GM20000 (cell line): ENCODE results near the gene GBE1.

Experiments
- DNase-seq: peaks from one replicate; pipeline ENCODE4 v3.0.0; 2012; ENCODE audit warnings: low spot score
- TF ChIP-seq, protein P1 (sequence below): IDR thresholded peaks from 2 replicates; pipeline ENCODE4 v1.5.1; 2012; ENCODE audit warnings: mild to moderate bottlenecking, control low read depth; ENCODE audit errors: extremely low read depth, missing control alignments

GBE1 gene

DNA sequence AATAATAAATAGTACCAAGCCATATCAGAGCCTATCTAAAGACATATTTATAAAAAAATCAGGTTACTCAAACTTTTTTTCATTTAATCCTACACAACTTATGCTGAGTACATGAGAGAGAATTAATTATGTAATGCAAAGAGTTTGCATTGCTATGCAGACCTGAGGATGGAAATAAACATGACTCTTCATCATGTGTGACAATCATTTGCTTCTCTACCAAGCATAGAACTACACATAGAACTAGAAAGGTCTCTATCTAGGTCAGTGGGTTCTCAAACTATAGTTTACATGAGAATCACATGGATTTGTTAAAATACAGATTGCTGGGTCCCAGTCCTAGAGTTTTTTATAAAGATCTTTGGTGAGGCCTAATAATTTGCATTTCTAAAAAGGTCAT is 86.8 kb downstream of the GBE1 start:
- TF ChIP-seq, protein P1, sequence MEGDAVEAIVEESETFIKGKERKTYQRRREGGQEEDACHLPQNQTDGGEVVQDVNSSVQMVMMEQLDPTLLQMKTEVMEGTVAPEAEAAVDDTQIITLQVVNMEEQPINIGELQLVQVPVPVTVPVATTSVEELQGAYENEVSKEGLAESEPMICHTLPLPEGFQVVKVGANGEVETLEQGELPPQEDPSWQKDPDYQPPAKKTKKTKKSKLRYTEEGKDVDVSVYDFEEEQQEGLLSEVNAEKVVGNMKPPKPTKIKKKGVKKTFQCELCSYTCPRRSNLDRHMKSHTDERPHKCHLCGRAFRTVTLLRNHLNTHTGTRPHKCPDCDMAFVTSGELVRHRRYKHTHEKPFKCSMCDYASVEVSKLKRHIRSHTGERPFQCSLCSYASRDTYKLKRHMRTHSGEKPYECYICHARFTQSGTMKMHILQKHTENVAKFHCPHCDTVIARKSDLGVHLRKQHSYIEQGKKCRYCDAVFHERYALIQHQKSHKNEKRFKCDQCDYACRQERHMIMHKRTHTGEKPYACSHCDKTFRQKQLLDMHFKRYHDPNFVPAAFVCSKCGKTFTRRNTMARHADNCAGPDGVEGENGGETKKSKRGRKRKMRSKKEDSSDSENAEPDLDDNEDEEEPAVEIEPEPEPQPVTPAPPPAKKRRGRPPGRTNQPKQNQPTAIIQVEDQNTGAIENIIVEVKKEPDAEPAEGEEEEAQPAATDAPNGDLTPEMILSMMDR: no peak
- DNase-seq: no peak

DNA sequence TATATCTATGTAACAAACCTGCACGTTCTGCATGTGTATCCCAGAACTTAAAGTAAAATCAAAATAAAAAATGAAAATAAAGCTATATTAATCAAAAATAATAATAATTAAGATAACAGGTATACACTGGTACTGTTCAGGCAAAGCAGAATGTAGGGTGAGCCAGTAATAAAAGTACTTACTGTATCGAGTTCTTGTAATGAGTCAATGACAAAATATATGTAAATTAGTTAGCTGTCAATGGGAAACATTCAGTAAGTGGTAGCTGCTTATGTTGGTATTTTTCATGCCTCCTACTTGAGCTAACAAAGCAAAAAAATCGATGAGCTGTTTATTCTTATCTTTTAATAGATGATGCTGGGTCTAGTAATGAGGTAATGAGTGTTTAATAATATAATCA is 93.2 kb downstream of the GBE1 start:
- TF ChIP-seq, protein P1: no peak
- no peak for DNase-seq

DNA sequence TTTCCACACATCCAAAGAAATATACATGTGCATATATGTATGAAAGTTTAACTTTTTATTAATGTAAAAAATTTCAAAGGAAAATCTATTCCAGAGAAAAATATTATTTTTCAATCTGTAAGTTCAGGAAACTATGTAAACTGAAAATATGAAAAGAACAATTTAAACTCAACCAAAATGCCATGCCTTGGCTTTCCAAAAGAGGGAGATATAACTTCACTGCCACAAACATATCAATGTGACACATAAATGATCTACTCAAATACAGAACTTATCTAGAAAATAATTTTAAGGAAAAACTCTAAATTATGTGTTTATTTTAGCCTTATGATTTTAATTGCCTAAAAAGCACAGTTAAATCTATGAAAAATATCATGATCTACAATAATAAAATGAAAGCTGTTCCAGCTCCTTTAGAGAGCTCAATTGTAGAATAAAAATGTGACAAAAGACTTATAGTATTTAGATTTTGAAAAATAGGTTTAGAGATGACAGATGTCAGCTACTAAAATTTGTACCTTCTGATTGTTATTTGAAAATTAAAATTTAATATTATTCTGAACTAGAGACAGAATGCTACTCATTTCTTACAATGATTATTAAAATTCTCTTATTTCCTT is 94.8 kb downstream of the GBE1 start:
- DNase-seq: peak; percentile 14
- TF ChIP-seq, protein P1: peak; percentile 45

DNA sequence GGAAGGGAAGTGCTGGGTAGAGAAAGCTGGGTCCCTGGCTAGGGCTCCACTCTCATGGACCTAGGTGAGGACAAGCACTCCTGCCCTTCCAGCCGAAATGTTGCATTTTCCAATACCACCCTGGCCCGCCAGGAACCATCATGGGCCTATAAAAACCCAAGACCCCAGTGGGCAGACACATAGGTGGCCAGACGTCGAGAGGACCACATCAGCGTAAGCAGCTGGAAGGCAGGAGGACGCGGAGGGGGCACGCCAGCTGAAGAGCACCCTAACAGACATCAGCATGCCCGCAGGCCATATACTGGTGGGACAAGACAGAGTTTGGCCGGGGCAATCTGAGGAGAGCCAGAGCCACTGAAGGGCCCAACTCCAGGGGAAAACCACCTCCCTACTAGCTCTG is 98.3 kb downstream of the GBE1 start:
- no peak for DNase-seq
- TF ChIP-seq, protein P1: no peak

DNA sequence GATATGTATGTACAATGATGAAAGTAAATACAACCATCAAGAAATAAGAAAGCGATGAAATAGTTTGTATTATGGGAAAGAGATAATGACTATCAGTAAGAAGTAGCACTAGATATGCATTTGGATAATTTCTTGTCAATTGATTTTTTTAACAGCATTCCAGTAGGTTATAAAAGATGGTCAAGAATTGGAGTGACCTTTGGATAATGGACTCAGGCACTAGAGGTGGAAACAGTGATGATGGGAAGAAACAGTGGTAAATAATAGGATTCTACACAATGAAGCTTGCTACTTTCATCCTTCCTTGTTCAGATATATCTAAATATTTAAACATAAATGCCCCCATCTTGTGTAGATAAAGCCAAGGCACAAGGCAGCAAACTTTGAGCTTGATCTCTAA is 101.4 kb downstream of the GBE1 start:
- no peak for DNase-seq
- TF ChIP-seq, protein P1: no peak

DNA sequence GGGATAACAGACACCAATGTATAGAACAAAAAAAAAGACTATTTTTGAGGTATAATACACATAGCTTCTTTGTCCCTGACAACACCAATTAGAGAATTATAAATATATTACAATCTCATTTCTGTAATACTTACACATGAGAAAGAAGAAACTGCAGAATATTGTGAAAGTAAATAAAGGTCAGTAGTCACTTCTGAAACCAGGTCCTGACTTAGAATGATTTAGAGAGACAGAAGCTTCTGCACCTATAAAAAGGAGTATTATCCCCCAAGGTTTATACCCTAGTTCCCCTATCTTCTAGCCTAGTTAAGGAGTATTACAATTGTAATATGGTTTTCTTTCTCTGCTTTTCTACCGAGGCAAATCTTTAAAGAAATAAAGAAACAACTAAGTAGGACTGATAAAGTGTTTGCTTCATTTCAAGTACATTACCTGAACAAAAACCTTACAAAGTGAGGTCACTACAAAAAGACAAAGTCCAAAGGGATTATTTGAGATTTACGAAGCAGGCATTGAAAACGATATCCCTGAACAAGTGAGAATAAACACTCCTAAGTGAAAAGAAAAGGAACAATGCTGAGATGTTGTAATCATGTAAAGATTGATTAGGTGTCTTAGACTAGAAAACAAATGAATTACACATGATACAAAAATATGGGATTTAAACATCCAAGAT is 103.0 kb downstream of the GBE1 start:
- DNase-seq: no peak
- TF ChIP-seq, protein P1: no peak

DNA sequence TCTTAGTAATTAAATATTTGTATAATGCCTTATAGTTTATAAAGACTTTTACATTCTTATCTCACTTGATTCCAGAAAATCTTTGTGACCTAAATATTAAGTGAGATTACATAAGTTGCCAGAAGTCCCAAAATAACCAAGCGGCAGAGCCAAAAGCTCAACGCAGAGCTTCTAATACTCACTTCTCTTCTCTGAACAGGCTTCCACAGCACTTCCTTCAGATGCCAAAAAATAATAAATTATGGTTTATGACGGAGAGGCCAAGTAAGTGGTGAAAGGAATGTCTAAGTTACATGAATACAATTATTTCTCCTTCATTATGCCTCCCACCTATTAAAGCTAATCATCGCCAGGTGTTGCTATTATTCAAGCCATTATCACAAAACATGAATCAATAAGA is 110.3 kb downstream of the GBE1 start:
- TF ChIP-seq, protein P1: no peak
- DNase-seq: no peak
